A549 (cell line): ENCODE results near the gene TGM6. TPM values are rescaled to one million over a fixed set of nuclear protein-coding genes. Genes with fewer than 3 reads are reported as not detected.

Source experiments
- ATAC-seq, 2 experiments: fragments of 200-7000 bp in 1 of 2; fragments of >200 bp in 1 of 2; cut with Nextera tagmentation in 1 of 2; cut with Tn5 transposase in 1 of 2; 3 replicates each; pipeline versions ENCODE4 v1.8.0 to v1.9.1; 2018 to 2020; ENCODE audit warnings: mild to moderate bottlenecking in 1 of 2, moderate library complexity in 1 of 2
- CTCF ChIA-PET: fragments of 300-600 bp; sonication (Branson Sonifier 250); formaldehyde crosslinking; extraction: SDS; loops from one replicate; lab custom pipeline; 2021; ENCODE audit warnings: antibody characterized with exemption, inconsistent platforms; lab: Yijun Ruan, JAX
- POLR2A ChIA-PET: fragments of 350-600 bp; formaldehyde crosslinking; extraction: SDS; loops from one replicate; lab custom pipeline; 2021; ENCODE audit warnings: antibody characterized with exemption, inconsistent platforms; lab: Yijun Ruan, JAX
- DNase-seq, 2 experiments: peaks; one replicate each; pipeline versions ENCODE4 v3.0.0 to v3.0.0-alpha.2; 2011 to 2016; ENCODE audit warnings: low read depth in 1 of 2, low spot score in 1 of 2
- FAIRE-seq: peaks from 2 replicates; lab custom pipeline; 2011; peaks lifted over from hg19 to GRCh38; lab: Jason Lieb, UNC
- H3K27ac ChIP-seq, 2 experiments: fragments of >200 bp; sonication (Bioruptor Twin); formaldehyde crosslinking; 3 replicates each; pipeline ENCODE4 v1.5.1; 2016 to 2017
- H3K4me1 ChIP-seq: fragments of >200 bp; sonication (Bioruptor Twin); formaldehyde crosslinking; 3 replicates; pipeline ENCODE4 v1.6.1; 2016
- H3K4me2 ChIP-seq: fragments of >200 bp; sonication (Bioruptor Twin); formaldehyde crosslinking; 3 replicates; pipeline ENCODE4 v1.6.1; 2016
- H3K4me3 ChIP-seq: fragments of >200 bp; sonication (Bioruptor Twin); formaldehyde crosslinking; 3 replicates; pipeline ENCODE4 v1.5.1; 2016
- H3K9me3 ChIP-seq: fragments of >200 bp; sonication (Bioruptor Twin); formaldehyde crosslinking; 3 replicates; pipeline ENCODE4 v1.6.1; 2016
- BCL3 ChIP-seq: fragments of >200 bp; sonication (Bioruptor Twin); formaldehyde crosslinking; IDR thresholded peaks from 3 replicates; pipeline ENCODE4 v1.6.1; 2016
- CBX8 ChIP-seq: fragments of 200-600 bp; sonication (generic); IDR thresholded peaks from 2 replicates; pipeline ENCODE4 v1.6.1; 2016
- CHD4 ChIP-seq: fragments of 200-600 bp; sonication (generic); IDR thresholded peaks from 2 replicates; pipeline ENCODE4 v1.6.1; 2016; ENCODE audit warnings: antibody characterized with exemption, mild to moderate bottlenecking, borderline replicate concordance
- CTCF ChIP-seq: fragments of >200 bp; sonication (Bioruptor Twin); formaldehyde crosslinking; IDR thresholded peaks from 3 replicates; pipeline ENCODE4 v1.5.1; 2016
- E2F6 ChIP-seq: IDR thresholded peaks from 2 replicates; pipeline ENCODE4 v1.6.1; 2012; ENCODE audit warnings: low read depth, borderline replicate concordance
- EHMT2 ChIP-seq: fragments of 200-600 bp; sonication (generic); IDR thresholded peaks from 2 replicates; pipeline ENCODE4 v1.6.1; 2016; ENCODE audit warnings: antibody characterized with exemption, low read depth, mild to moderate bottlenecking, moderate library complexity
- ESRRA ChIP-seq: fragments of 150-350 bp; IDR thresholded peaks from 2 replicates; pipeline ENCODE4 v1.6.1; 2014; ENCODE audit warnings: mild to moderate bottlenecking, low read length, borderline replicate concordance
- FOSB ChIP-seq: fragments of 250-450 bp; sonication (Bioruptor Pico); IDR thresholded peaks from 2 replicates; pipeline ENCODE4 v1.5.0; 2020; ENCODE audit warnings: mild to moderate bottlenecking, moderate library complexity
- GATA3 ChIP-seq: IDR thresholded peaks from 2 replicates; pipeline ENCODE4 v1.6.1; 2012; ENCODE audit warnings: borderline replicate concordance
- HOXA7 ChIP-seq: fragments of 250-450 bp; sonication (Bioruptor Pico); IDR thresholded peaks from 2 replicates; pipeline ENCODE4 v1.5.0; 2020; ENCODE audit warnings: mild to moderate bottlenecking, moderate library complexity
- HOXB5 ChIP-seq: fragments of 250-450 bp; sonication (Bioruptor Pico); IDR thresholded peaks from 2 replicates; pipeline ENCODE4 v1.5.0; 2020; ENCODE audit warnings: mild to moderate bottlenecking, moderate library complexity
- JUN ChIP-seq, 2 experiments: fragments of >200 bp; sonication (Bioruptor Twin); formaldehyde crosslinking; IDR thresholded peaks; 2 replicates in 1 of 2; 3 replicates in 1 of 2; pipeline ENCODE4 v1.6.1; 2016 to 2017
- JUNB ChIP-seq: fragments of >200 bp; sonication (Bioruptor Twin); formaldehyde crosslinking; IDR thresholded peaks from 2 replicates; pipeline ENCODE4 v1.6.1; 2016
- MAFK ChIP-seq: fragments of 450-650 bp; IDR thresholded peaks from 2 replicates; pipeline ENCODE4 v1.6.1; 2014; ENCODE audit not compliant: partially characterized antibody
- MAX ChIP-seq: IDR thresholded peaks from 2 replicates; pipeline ENCODE4 v1.6.1; 2012
- MAZ ChIP-seq: fragments of 150-350 bp; IDR thresholded peaks from 2 replicates; pipeline ENCODE4 v1.6.1; 2014; ENCODE audit warnings: antibody characterized with exemption, low read depth, low read length, borderline replicate concordance
- NFE2L2 ChIP-seq: fragments of 150-350 bp; conservative IDR thresholded peaks from 2 replicates; pipeline ENCODE4 v1.6.1; 2014; ENCODE audit warnings: low read length
- PBX3 ChIP-seq: IDR thresholded peaks from 2 replicates; pipeline ENCODE4 v1.6.1; 2012
- RFX5 ChIP-seq: fragments of 450-650 bp; IDR thresholded peaks from 2 replicates; pipeline ENCODE4 v1.7.1; 2014; ENCODE audit warnings: antibody characterized with exemption, mild to moderate bottlenecking, moderate library complexity
- RNF2 ChIP-seq: fragments of 200-600 bp; sonication (generic); IDR thresholded peaks from 2 replicates; pipeline ENCODE4 v1.6.1; 2016; ENCODE audit warnings: low read depth, mild to moderate bottlenecking, antibody characterized with exemption, moderate library complexity, borderline replicate concordance
- TP53 ChIP-seq: fragments of 250-450 bp; sonication (Bioruptor Pico); IDR thresholded peaks from 2 replicates; pipeline ENCODE4 v1.5.0; 2021; ENCODE audit warnings: mild to moderate bottlenecking, moderate library complexity
- USF2 ChIP-seq: fragments of 450-650 bp; IDR thresholded peaks from 2 replicates; pipeline ENCODE4 v1.6.1; 2014; ENCODE audit warnings: antibody characterized with exemption
- ZC3H11A ChIP-seq: fragments of 450-650 bp; IDR thresholded peaks from 2 replicates; pipeline ENCODE4 v1.6.1; 2014; ENCODE audit warnings: antibody characterized with exemption, mild to moderate bottlenecking
- ZSCAN20 ChIP-seq: fragments of 250-450 bp; sonication (Bioruptor Pico); IDR thresholded peaks from 2 replicates; pipeline ENCODE4 v1.8.0; 2022; ENCODE audit warnings: mild to moderate bottlenecking, moderate library complexity
- WGBS: methylation state at CpG from one replicate; pipeline ENCODE4 v1.1.6; 2017; ENCODE audit errors: missing lambda C conversion rate; 5-methylcytosine and 5-hydroxymethylcytosine counted together
- polyA plus RNA-seq, 4 experiments: library from polyadenylated mRNA; depleted of rRNA in 3 of 4; stranded (reverse); fragments of >200 nt; fragmentation: RNase III in 1 of 4; extraction: RNeasy Plus Mini Kit Qiagen cat#74134 plus additional on column Dnase treatment in 1 of 4; gene quantifications; 2 replicates in 3 of 4; 3 replicates in 1 of 4; pipeline ENCODE4 v1.2.3, GENCODE V29; 2011 to 2017

Gene TGM6
- polyA plus RNA-seq, 2 of the 4 experiments (the other 2 are of a cell fraction) = not detected

GRCh38 chr20:2449386-2449785 lies 68.7 kb downstream of the TGM6 start:
- H3K4me3 ChIP-seq = no peak overlapping the region
- CTCF ChIA-PET = interaction anchor here (5.0 kb wide), 2 partner anchors 29 to 241 kb away, joined by 24 to 117 read pairs; no protein-coding TSS in a partner anchor
- H3K4me1 ChIP-seq = no peaks in the 10 kb centered on the region
- 0 out of 3 replicates have a peak, but pooled peaks cover 3% of the 10 kb centered on the region for H3K9me3 ChIP-seq
- DNase-seq (no peak), FAIRE-seq (no peak), ATAC-seq (no peak)
- TF ChIP-seq MAX (no peak), NFE2L2 (no peak), BCL3 (no peak), USF2 (no peak)
- no peak overlapping the region for H3K4me2 ChIP-seq
- POLR2A ChIA-PET = no interaction called here
- 10% methylated on average over 1 of the region's 1 CpG for WGBS
- H3K27ac ChIP-seq = no peak overlapping the region

GRCh38 chr20:2451422-2451821 lies 70.7 kb downstream of the TGM6 start:
- H3K4me3 ChIP-seq = no peak overlapping the region
- TF ChIP-seq CHD4 (no peak), HOXA7 (CRISPR knock-in tag) (no peak), E2F6 (no peak), CBX8 (no peak), CTCF (no peak), ZSCAN20 (CRISPR knock-in tag) (no peak), RFX5 (no peak), TP53 (CRISPR knock-in tag) (no peak), ZC3H11A (no peak), MAZ (no peak), GATA3 (no peak), HOXB5 (CRISPR knock-in tag) (no peak), EHMT2 (no peak)
- TF ChIP-seq, all 56 proteins: peak for 0
- 0 out of 3 replicates have a peak, but pooled peaks cover 3% of the 10 kb centered on the region for H3K9me3 ChIP-seq
- POLR2A ChIA-PET = no interaction called here
- H3K4me2 ChIP-seq = no peak overlapping the region
- DNase-seq (no peak), ATAC-seq (no peak), FAIRE-seq (no peak)
- CTCF ChIA-PET = interaction anchor here (0.6 to 5.0 kb wide), 31 partner anchors 8 to 642 kb away, joined by 3 to 117 read pairs (median 4); no protein-coding TSS in a partner anchor
- H3K4me1 ChIP-seq = no peaks in the 10 kb centered on the region
- WGBS = 39% methylated on average over 5 of the region's 5 CpGs
- H3K27ac ChIP-seq = no peak overlapping the region

GRCh38 chr20:2451939-2452732 lies 71.4 kb downstream of the TGM6 start:
- WGBS = 37% methylated on average over 8 of the region's 8 CpGs
- peak; percentile 99 for FAIRE-seq
- H3K4me3 ChIP-seq = no peak overlapping the region
- no peaks in the 10 kb centered on the region for H3K4me1 ChIP-seq
- ChIA-PET POLR2A (no interaction called here), CTCF (interaction anchor here (0.6 to 5.0 kb wide), 55 partner anchors 9 to 688 kb away, joined by 3 to 117 read pairs (median 4); partner anchors contain the start of gene SNRPB)
- DNase-seq = peak; percentile 81 to 82
- H3K27ac ChIP-seq = no peak overlapping the region
- peak; percentile 74 to 88 for ATAC-seq
- no peaks in the 10 kb centered on the region for H3K9me3 ChIP-seq
- no peak overlapping the region for H3K4me2 ChIP-seq
- TF ChIP-seq RNF2 (no peak), JUN (IDR thresholded peaks at IDR 0.05) (no peak), GATA3 (no peak), FOSB (CRISPR knock-in tag) (no peak), MAFK (peak; percentile 42), ZC3H11A (no peak), PBX3 (no peak), MAX (no peak), TP53 (CRISPR knock-in tag) (no peak), JUNB (no peak), ESRRA (no peak), USF2 (no peak)
